NB4 (cell line): ENCODE results near the gene GNG11.

Experiments used
- DNase-seq: peaks from one replicate; pipeline ENCODE4 v3.0.0; 2010; ENCODE audit warnings: low read depth
- H3K4me3 ChIP-seq: one replicate; pipeline ENCODE4 v1.5.1; 2011; ENCODE audit warnings: mild to moderate bottlenecking, low read depth, low read length, moderate library complexity
- MYC ChIP-seq: IDR thresholded peaks from 2 replicates; pipeline ENCODE4 v1.6.1; 2011; ENCODE audit warnings: low read depth, low read length
- POLR2A ChIP-seq: IDR thresholded peaks from 2 replicates; pipeline ENCODE4 v1.6.1; 2011; ENCODE audit warnings: mild to moderate bottlenecking; ENCODE audit not compliant: insufficient read length; ENCODE audit errors: extremely low read depth
- TF ChIP-seq, protein P1 (sequence below): IDR thresholded peaks from one replicate; pipeline ENCODE4 v1.5.1; 2012; ENCODE audit warnings: low read depth, low read length
- TF ChIP-seq, protein P2 (sequence below): IDR thresholded peaks from 2 replicates; pipeline ENCODE4 v1.6.1; 2011; ENCODE audit warnings: low read depth, low read length

Gene GNG11

DNA sequence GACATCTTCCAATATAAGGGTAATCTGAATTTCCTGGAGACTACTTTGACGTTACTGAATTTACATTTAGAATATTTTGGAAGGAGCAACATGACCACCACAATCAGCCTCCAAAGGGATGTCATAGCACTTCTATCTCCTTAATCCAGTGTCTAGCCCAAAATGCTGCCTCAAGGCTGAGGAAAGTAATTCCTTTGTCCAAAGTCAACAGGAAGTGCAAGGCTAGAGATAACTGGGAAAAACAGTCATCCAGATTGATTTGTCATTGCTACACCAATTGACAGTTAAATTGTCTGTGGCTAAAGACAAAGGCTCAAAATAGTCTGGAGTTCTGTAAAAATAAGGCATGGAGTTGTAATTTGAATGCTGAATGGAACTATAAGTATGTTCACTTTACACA is 27.1 kb upstream of the GNG11 start:
- DNase-seq, result no peak
- TF ChIP-seq POLR2A, result no peak
- TF ChIP-seq, protein P1, sequence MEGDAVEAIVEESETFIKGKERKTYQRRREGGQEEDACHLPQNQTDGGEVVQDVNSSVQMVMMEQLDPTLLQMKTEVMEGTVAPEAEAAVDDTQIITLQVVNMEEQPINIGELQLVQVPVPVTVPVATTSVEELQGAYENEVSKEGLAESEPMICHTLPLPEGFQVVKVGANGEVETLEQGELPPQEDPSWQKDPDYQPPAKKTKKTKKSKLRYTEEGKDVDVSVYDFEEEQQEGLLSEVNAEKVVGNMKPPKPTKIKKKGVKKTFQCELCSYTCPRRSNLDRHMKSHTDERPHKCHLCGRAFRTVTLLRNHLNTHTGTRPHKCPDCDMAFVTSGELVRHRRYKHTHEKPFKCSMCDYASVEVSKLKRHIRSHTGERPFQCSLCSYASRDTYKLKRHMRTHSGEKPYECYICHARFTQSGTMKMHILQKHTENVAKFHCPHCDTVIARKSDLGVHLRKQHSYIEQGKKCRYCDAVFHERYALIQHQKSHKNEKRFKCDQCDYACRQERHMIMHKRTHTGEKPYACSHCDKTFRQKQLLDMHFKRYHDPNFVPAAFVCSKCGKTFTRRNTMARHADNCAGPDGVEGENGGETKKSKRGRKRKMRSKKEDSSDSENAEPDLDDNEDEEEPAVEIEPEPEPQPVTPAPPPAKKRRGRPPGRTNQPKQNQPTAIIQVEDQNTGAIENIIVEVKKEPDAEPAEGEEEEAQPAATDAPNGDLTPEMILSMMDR, result no peak
- H3K4me3 ChIP-seq, result no peak overlapping the region

DNA sequence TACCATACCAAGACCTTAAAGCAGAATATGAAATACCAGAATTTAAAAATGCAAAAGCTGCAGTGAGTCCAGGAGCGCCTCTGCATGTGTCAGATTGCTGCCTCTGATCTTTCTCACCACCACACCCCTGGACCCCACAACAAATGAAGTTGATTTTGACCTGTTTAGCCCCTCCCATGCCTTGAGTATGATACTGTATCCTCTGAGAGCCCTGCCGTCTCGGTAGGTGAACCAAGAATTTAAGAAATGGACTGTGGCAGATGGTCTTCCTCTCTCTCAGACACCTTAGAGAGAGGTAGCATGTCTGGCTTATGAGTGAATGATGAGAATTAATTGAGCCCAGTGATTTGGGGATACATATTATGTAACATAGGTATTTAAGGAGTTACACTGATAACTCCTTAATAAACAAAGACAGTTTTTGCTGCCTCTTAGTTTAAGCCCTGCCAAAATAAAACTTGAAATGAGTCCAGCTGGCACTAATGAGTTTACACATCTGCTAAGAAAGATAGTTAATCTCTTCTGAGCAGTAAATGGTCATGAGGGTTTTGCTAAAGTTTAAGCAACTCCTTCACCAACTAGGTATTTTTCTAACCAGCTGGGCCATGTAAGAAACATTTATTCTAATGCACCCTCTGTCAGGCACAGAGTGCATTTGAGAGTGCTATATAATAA is 26.4 kb upstream of the GNG11 start:
- no peak for DNase-seq
- TF ChIP-seq MYC (no peak), POLR2A (no peak)
- TF ChIP-seq, protein P2, sequence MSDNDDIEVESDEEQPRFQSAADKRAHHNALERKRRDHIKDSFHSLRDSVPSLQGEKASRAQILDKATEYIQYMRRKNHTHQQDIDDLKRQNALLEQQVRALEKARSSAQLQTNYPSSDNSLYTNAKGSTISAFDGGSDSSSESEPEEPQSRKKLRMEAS, result no peak
- TF ChIP-seq, protein P1, result no peak
- H3K4me3 ChIP-seq, result no peak overlapping the region

DNA sequence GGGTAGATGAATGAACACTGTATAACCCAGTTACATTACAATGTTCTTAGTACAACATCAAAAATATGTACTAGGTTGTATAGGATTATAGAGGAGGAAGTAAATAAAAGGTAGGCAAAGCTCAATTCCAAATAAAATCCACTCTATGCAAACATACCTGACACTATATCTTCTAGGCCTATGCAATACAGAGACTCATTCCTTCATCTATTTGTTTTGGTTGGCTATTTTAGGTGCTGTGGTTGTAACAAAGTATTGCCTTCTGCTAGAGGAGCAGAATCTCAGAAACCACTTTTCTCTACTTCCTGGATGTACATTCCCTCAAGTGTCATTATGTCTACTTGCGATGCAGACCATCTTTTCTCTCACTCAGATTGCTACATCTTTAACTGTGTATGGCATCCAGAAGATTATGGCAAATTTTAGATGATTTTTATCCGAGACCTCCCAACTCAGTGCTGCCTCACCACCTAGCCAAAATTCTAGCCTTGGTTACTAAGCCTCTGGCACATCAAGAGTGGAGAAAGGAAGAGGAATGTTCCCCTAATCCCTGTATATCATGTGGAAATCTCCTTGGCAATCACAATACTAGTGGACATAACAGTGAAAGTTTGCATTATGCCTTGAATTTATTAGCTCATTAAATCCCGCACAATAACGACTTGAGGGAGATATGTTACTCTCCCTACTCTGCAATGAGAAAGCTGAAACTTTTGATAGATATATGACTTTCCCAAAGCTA is 25.5 kb upstream of the GNG11 start:
- TF ChIP-seq, protein P2, result no peak
- TF ChIP-seq MYC, result no peak
- no peak for TF ChIP-seq POLR2A
- TF ChIP-seq, protein P1, result no peak
- no peak for DNase-seq
- H3K4me3 ChIP-seq, result no peak overlapping the region

DNA sequence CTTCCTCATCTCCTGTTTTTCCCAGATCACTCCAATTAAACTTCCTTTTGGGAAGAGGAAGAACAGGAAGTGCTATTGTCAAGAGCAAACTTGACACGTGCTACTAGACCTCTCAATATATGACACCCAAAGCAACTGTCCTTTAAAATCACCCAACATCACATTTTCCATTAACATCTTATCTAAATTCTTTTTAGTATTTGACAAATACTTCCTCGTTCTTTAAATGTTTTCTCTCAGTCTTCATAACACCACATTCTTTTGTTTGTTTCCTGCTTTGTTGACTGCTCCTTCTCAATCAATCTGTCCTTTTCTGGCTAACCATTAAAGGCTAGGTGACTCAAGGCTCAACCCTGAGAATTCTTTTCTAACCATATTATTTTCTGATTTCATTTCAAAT is 23.9 kb upstream of the GNG11 start:
- TF ChIP-seq MYC (no peak), POLR2A (no peak)
- TF ChIP-seq, protein P1, result no peak
- TF ChIP-seq, protein P2, result no peak
- H3K4me3 ChIP-seq, result no peak overlapping the region
- no peak for DNase-seq

DNA sequence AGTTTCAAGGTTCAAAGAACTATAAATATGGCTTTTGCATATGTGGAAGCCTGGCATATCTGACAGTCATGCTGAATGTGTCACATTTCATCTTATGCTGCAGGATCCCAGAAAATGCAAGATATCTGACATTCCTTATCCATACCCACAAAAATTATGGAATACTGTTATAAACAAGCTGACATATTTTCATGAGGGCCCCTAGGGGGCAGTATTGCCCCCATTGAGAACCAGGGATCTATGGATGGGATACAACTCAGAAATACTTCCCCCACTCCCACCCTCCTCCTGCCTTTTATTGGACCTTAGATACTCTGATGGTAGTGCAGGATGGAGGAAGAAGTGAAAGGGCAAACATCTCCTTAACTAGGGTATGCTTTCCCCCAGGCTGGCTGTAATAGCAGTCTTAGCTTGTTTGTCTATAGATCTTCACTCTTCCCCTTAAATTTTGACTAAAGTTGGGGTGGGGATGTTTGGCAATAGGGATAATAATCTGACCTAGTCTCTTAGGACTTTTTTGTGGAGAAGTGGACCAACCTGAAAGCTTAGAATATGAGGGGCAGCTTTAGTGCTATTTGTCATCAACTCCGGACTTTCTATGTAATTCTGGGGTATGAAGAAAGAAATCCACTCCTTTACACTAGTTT is 18.6 kb upstream of the GNG11 start:
- H3K4me3 ChIP-seq, result no peak overlapping the region
- DNase-seq, result peak; percentile 64
- no peak for TF ChIP-seq MYC
- TF ChIP-seq, protein P1, result peak; percentile 87

DNA sequence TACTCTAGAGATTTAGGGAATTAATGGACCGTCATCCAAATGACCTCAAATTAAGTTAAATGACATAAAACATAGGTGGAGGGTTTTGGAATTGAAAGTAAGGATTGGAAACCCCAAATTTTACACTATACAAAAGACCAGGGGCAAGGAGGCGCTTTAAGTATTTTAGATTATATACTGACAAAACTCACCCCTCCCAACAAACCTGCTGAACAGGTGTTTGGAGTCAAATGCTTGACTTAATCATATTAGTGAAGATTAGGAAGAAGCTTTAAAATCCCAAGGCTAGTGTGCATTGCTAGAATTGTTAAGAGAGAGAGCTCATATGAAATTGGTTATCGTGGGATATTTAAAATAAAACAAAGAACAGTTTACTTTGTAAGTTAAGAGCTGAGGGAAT is 15.3 kb upstream of the GNG11 start, which contains the start of gene GNGT1:
Gene GNGT1 (plus strand): TSS at position 301 of the 400 bp plus-strand sequence. CDS start 180 bp downstream, outside the sequence.
- DNase-seq, result no peak
- TF ChIP-seq, protein P2, result no peak
- no peak for TF ChIP-seq MYC
- TF ChIP-seq POLR2A, result no peak
- TF ChIP-seq, protein P1, result no peak
- H3K4me3 ChIP-seq, result no peak within 1 kb of the TSS
